ENCODE data around the gene LHPP.

- TF ChIP-seq CTCF (IDR thresholded peaks at IDR 0.05): no peak
- no peak for TF ChIP-seq POLR2AphosphoS5 (IDR thresholded peaks at IDR 0.05)
Observed at GRCh38 chr10:124656541-124656940, 194.9 kb downstream of the LHPP start.
